Measurements from ENCODE around the gene MMP25. TPM values are rescaled to one million over a fixed set of nuclear protein-coding genes. Genes with fewer than 3 reads are reported as not detected.
"Not testable (repeated sequence)": the region's sequence is repeated elsewhere in the genome, so short reads cannot be mapped to it uniquely, and the experiment has no call there.

Gene MMP25
- total RNA-seq, 1 experiment from 2014 or later: 0.95 TPM

- no peak for DNase-seq (ENCODE audit: low spot score)
- in situ Hi-C loops (cut with HindIII; ENCODE audit: low sequenced_read_pairs): no loop called here
Observed at GRCh38 chr16:3065742-3066439, 19.5 kb downstream of the MMP25 start.

- DNase-seq (ENCODE audit: low spot score): no peak
- in situ Hi-C loops (cut with HindIII; ENCODE audit: low sequenced_read_pairs): no loop called here
Observed at GRCh38 chr16:3066440-3066748, 20.0 kb downstream of the MMP25 start.

GRCh38 chr16:3068487-3068886 lies 22.1 kb downstream of the MMP25 start:
- in situ Hi-C loops (cut with HindIII; ENCODE audit: low sequenced_read_pairs): no loop called here
- no peak for DNase-seq (ENCODE audit: low spot score)

- in situ Hi-C loops (cut with HindIII; ENCODE audit: low sequenced_read_pairs); DNase-seq (ENCODE audit: low spot score): not testable (repeated sequence)
Observed at GRCh38 chr16:3069146-3069545, 22.8 kb downstream of the MMP25 start.

GRCh38 chr16:3070608-3071111 lies 24.3 kb downstream of the MMP25 start:
- DNase-seq (ENCODE audit: low spot score): no peak
- in situ Hi-C loops (cut with HindIII; ENCODE audit: low sequenced_read_pairs): no loop called here

GRCh38 chr16:3071655-3072054 lies 25.3 kb downstream of the MMP25 start:
- in situ Hi-C loops (cut with HindIII; ENCODE audit: low sequenced_read_pairs): no loop called here
- no peak for DNase-seq (ENCODE audit: low spot score)

GRCh38 chr16:3072148-3072547 lies 25.8 kb downstream of the MMP25 start:
- DNase-seq (ENCODE audit: low spot score); in situ Hi-C loops (cut with HindIII; ENCODE audit: low sequenced_read_pairs): not testable (repeated sequence)

- DNase-seq (ENCODE audit: low spot score); in situ Hi-C loops (cut with HindIII; ENCODE audit: low sequenced_read_pairs): not testable (repeated sequence)
Observed at GRCh38 chr16:3072576-3073263, 26.4 kb downstream of the MMP25 start.

GRCh38 chr16:3073448-3073847 lies 27.1 kb downstream of the MMP25 start:
- in situ Hi-C loops (cut with HindIII; ENCODE audit: low sequenced_read_pairs): no loop called here
- no peak for DNase-seq (ENCODE audit: low spot score)

- in situ Hi-C loops (cut with HindIII; ENCODE audit: low sequenced_read_pairs): no loop called here
- DNase-seq (ENCODE audit: low spot score): no peak
Observed at GRCh38 chr16:3074860-3075522, 28.6 kb downstream of the MMP25 start.

GRCh38 chr16:3075523-3075915 lies 29.2 kb downstream of the MMP25 start:
- DNase-seq (ENCODE audit: low spot score): no peak
- in situ Hi-C loops (cut with HindIII; ENCODE audit: low sequenced_read_pairs): no loop called here

- in situ Hi-C loops (cut with HindIII; ENCODE audit: low sequenced_read_pairs): not testable (repeated sequence)
Observed at GRCh38 chr16:3075946-3076345, 29.6 kb downstream of the MMP25 start.

GRCh38 chr16:3076577-3076976 lies 30.2 kb downstream of the MMP25 start:
- in situ Hi-C loops (cut with HindIII; ENCODE audit: low sequenced_read_pairs): no loop called here
- no peak for DNase-seq (ENCODE audit: low spot score)

More at GRCh38 chr16:3075946-3076345, 29.6 kb downstream of the MMP25 start:
- DNase-seq (ENCODE audit: low spot score): not testable (repeated sequence)

- in situ Hi-C loops (cut with HindIII; ENCODE audit: low sequenced_read_pairs): no loop called here
- no peak for DNase-seq (ENCODE audit: low spot score)
Observed at GRCh38 chr16:3080024-3080423, 33.7 kb downstream of the MMP25 start.

- in situ Hi-C loops (cut with HindIII; ENCODE audit: low sequenced_read_pairs); DNase-seq (ENCODE audit: low spot score): not testable (repeated sequence)
Observed at GRCh38 chr16:3081957-3082356, 35.6 kb downstream of the MMP25 start.

- DNase-seq (ENCODE audit: low spot score); in situ Hi-C loops (cut with HindIII; ENCODE audit: low sequenced_read_pairs): not testable (repeated sequence)
Observed at GRCh38 chr16:3083408-3083807, 37.0 kb downstream of the MMP25 start.

- DNase-seq (ENCODE audit: low spot score): no peak
- in situ Hi-C loops (cut with HindIII; ENCODE audit: low sequenced_read_pairs): no loop called here
Observed at GRCh38 chr16:3084491-3084890, 38.1 kb downstream of the MMP25 start.

- DNase-seq (ENCODE audit: low spot score): no peak
- in situ Hi-C loops (cut with HindIII; ENCODE audit: low sequenced_read_pairs): no loop called here
Observed at GRCh38 chr16:3084969-3085670, 38.8 kb downstream of the MMP25 start.

- in situ Hi-C loops (cut with HindIII; ENCODE audit: low sequenced_read_pairs): no loop called here
Observed at GRCh38 chr16:3085868-3086595, 39.7 kb downstream of the MMP25 start.

More at GRCh38 chr16:3085868-3086595, 39.7 kb downstream of the MMP25 start:
- no peak for DNase-seq (ENCODE audit: low spot score)
